Raji (cell line): ENCODE data around the gene PAX7.

ENCODE experiments used
- POLR2A ChIP-seq: IDR thresholded peaks from 2 replicates; pipeline ENCODE4 v1.6.1; 2011; ENCODE audit warnings: low read depth, low read length, control low read depth; ENCODE audit not compliant: insufficient read depth

The PAX7 gene

DNA sequence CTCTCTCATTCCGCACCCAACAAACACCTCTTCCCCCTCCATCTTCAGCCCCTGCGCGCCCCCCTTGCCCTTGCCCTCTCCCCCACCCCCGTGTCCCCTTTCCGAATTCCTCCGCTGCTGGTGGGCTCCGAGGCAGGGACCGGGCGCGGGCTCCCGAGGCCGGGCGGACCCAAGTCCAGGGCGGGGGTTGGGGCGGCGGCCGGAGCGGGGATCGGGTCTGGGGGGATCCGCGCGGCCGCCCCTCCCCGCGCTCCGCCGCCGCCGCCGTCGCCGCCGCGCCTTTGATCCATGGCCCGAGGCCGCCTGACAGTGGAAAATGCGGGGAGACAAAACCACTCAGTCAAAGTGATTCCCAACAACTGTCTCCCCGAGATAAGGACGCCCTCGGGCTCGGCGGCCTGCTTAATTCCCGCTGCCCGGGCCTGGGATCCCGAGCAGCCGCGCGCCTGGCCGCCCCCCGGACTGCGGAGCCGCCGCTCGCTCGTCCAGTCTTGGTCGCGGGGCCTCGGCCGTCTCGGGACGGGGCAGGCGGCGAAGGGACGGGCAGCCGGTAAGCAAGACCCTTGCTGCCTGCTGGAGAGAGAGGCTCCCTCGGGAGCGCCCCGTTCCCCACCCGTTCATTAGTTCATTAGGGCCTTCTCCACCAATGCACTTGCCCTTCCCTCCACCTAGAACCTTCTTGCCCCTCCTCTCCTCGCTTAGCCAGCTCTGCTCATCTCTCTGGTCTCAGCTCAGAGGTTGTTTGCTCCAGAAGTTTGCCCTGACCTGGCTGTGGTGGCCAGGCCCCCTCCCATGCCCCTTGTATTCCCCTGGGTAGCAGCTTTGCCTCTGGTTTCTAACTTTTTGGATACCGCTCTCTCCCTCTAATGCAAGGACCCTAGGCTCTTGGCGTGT, 86.4 kb downstream of the PAX7 start:
- TF ChIP-seq POLR2A: no peak

DNA sequence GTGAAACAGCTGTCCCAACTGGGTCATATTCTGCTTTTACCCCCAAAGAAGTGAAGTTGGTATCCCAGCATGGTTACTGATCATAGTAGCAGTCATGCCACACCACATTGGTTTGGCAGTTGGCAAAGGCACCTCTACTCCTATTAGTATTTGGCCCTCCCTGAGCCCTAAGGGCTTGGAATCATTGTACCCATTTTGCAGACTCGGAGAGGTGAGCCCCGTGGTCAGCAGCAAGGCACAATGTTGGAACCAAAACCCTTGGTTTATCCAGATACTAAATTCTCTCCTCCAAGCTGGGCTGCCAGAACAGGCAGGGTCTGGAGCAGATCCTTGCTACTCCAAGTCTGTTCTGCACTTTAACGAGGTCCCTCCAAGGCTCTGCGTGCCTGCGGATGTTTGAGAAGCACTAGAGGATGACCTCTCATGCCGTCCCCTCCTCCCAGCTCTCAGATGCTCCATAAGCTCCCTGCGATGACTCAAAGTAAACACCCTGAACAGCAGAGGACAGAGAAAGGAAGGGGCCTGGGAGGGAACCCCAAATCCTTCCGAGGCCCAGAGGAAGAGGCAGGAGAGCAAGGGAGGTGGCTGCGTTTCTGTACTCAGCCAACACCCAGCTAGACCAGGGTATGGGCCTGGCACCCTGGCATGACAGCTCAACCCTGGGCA, 89.3 kb downstream of the PAX7 start:
- no peak for TF ChIP-seq POLR2A

DNA sequence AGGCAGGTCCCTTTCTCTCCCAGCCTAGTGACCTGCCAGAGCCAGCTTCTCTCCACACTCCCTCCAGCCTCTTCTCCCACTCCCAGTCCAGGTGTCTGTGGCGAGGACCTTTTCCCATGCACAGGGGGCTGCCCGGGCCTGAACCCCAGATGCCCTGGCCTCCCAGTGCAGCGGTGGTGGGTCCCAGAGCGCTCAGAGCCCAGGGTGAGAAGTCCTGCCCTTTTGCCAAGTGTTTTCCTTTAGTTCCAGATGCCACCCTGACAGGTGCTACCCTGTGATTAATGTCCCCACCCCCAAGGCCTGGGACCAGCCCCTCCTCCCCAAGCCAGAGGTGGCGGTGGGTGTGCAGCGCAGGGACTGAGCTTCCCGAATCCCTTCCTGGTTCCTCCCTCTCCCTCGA, 90.4 kb downstream of the PAX7 start:
- no peak for TF ChIP-seq POLR2A

DNA sequence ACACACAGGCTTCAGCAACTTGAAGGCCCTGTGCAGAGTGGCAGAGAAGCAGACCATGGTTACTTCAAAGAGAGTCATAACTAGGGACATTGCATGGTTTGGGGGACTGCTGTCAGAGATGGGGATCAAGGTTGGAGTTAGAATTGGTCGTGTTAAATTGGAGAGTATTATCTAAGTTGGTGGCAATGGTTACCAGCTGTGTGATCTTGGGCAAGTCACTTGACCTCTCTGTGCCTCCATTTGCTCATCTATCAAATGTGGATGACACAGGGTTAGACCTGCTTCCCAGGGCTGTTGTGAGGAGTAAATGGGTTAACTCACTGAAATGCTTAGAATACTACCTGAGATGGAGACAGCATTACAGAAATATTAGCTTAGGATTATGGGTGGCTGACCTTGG, 91.1 kb downstream of the PAX7 start:
- no peak for TF ChIP-seq POLR2A

DNA sequence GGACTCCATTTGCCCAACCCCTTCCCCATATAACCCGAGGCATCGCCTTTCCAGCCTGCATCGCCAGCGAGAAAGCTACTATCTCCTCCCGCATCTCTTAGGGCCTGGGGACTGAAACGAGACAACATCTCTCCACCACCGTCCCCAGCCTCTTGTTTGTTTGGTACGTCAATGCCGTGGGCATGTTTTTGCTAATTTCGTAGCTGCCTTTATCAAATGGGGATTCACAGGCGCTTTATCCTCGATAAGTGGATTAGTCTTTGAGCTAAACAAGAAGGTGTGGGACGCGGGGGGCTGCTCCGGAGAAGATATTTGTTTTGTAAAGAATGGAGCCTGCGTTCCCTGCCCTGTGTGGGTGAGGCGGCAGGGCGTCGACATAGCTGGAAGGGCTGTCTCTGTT, 91.6 kb downstream of the PAX7 start:
- TF ChIP-seq POLR2A: no peak

DNA sequence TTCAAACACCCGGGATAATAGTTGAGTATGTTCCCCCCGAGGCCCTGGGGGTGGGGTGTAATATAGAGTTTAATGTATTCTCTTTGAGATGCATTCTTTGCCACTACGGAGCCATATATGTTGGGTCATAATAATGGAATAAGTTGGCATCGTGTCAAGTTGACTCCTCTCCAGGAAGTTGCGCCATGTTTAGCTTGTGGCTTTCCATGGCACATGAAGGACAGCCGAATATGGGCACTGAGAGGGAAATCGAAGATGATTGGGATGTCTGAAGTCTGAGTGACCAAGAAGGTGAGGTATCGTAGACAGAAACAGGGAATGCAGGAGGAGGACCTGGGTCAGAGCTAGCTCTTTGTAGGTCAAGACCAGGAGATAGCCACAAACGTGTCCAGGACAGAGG, 92.6 kb downstream of the PAX7 start:
- TF ChIP-seq POLR2A: no peak

DNA sequence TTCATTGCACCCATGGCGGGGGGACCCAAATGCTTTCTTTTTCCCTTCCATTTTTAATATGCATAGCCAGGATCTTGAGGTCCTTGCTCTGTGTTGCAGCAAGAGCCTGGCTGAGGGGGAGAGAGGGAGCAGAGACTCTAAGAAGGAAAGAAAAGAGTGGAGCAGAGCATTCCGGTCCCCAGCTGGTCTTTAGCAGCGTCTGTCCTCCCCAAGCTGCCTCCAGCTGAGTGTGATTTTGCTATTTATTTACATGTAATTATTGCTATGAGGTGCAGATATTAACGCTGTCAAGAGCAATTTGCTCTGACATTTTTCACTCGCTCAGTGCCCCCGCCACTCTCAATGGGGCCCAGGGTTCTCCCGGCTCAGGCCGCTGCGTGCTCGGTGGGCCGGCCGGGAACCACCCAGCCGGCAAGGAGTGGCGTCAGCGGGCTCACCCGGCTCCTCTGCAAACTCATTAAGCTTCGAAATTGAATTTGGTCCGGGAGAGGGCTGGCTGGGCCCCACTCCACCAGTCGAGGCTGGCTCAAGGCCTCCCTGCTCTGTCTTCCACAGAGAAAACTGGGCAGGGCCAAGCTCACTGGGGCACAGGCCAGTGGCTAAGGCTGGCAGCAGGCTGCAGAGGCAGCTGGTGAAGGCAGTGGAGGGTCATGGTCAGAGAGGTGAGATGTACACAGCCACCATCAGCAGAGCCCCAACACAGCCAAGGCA, 93.2 kb downstream of the PAX7 start:
- no peak for TF ChIP-seq POLR2A

DNA sequence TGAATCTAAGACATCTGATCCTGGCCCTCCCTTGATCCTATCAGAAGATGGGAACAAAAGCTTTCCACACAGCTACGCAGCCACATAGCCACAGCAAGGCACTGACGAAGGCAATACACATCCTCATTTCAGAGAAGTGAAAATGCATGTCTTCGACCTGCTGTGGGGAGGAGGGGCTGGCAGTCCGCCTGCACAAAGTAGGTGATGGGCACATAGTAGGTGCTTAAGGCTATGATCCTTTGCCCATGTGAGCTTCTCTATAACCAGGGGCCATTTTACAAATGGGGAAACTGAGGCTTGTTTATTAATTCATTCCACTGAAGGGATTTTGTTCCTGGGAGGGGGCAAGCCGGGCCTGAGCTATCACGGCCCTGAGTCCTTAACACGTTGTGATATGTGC, 94.2 kb downstream of the PAX7 start:
- TF ChIP-seq POLR2A: no peak

DNA sequence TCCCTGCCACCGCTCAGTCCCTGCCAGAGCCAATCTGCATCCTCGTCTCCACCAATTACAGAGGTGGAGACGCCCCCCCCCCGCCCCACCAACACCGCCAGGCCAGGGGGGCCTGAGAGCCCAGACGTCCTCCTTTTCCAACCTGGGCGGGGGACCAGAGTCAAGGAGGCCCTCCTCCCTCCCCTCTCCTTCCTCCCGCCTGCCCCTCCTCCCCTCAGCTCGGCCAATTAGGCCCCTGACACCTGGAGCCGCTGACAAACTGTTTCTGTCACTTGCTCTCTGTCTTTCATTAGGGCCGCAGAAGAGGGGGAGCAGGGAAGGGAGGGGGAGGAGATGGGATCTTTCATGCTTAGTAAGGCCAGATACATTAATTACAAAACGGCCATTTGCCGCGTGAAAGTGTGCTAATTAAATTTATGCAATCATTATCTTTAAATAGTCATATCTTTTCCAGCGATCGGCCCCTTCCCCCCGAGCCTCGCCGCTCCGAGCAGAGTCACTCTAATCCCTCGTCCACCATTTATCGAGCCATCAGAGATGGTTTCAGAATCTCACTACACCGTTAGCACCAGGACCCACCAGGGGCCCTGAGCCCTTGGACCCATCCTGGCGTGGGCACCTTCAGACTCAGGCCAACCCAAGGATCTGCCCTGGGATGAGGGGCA, 94.7 kb downstream of the PAX7 start:
- no peak for TF ChIP-seq POLR2A

DNA sequence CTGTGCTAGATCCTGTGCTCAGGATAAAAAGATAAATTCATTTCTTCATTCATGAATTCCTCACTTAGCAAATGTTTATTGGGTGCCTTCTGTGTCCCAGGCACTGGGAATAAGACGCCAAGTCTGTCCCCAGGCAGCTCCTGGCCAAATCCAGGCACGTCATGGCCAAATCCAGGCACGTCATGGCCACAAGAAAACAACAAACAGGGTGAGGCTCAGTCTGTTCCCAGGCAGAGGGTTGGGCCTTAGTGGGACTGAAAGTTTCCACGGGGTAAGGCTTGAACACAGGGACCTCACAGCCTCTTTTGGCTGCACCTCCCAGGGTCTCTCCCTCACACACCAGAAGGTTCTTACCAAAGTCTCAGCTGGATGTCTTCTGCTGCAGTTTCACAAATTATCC, 95.7 kb downstream of the PAX7 start:
- no peak for TF ChIP-seq POLR2A

DNA sequence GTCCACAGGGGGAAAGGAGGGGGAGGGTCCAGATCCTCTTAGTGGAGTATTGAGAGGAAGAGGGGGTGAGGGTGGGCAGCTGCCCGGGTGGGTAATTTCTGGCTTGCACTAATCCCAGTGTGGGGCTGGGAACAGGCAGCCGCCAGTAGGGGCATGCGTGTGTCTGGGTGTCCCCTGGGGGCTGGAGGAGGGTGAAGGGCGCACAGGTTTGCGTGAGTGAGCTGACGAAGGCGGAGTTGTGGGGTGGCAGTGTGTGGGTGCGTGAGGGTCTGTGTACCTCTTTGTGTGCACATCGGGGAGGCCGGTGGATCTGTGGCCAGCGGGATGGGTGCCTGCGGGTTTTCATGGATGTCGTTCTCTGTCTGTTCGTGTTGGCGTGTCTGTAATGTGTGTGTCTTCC, 97.3 kb downstream of the PAX7 start:
- no peak for TF ChIP-seq POLR2A

DNA sequence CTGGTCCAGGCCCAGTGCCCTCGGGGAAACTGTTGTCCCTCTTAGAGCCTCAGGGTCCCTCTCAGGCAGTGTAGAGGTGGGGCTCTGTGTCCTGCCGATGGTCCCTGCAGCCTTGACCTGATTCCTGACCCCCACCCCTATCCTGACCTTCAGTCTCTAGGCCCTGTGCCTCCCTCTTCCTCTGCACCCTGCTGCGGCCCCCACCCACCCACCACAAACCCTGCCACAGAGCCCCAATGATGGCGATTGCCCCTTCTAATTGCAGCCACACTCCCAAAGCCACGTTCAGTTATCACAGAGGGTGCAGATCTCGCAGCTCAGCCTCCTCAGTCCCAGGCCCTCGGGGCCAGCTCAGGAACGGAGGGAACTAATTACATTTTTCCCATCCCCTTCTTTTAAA, 99.7 kb downstream of the PAX7 start:
- no peak for TF ChIP-seq POLR2A

DNA sequence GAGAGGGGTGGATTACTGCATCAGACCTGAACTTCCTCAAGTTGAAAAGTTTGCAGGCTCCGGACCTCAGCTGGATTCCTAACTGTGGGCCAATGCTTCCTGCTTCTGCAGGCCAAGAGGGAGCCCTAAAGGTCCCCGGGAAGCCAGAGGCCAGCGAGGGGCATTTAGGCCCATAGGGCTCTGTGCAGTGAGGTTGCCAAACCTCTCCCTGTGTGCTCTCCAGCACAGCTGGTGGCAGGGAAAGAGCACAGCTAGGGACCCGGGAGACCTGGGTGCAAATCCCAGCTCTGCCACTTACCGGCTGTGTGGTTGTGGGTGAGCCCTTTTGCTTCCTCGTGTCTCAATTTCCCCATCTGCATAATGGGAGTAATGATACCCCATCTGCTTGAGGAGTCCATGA, 100.5 kb downstream of the PAX7 start:
- no peak for TF ChIP-seq POLR2A

DNA sequence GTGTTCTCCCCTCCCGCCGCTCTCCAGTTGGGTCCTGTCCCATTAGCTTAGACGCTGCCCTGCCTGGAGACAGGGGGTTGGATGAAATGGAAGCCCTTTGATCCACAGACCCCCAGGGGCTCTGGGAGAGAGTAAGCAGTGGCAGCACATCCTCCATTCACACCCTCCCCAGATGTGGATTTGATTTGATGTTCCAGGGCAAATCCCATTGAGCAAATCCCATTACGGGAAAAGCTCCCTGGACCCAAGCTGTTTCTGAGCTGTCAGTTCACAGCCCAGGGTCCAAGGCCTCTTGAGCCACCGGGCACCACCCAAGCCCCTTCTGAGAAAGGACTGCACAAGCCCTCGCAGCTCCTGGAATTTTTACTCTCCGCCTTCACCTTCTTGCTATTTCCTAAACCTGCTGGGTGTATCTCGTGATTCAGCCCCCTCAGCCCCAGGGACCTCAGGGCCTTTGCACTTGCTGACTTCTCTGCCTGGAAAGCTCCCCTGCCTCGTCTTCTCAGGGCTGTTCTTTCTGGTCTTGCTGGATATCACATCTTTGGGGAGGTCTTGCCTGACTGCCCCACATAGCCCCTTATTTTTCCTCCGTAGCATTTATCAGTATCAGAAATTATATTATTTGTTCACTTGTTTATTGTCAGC, 101.1 kb downstream of the PAX7 start:
- no peak for TF ChIP-seq POLR2A

DNA sequence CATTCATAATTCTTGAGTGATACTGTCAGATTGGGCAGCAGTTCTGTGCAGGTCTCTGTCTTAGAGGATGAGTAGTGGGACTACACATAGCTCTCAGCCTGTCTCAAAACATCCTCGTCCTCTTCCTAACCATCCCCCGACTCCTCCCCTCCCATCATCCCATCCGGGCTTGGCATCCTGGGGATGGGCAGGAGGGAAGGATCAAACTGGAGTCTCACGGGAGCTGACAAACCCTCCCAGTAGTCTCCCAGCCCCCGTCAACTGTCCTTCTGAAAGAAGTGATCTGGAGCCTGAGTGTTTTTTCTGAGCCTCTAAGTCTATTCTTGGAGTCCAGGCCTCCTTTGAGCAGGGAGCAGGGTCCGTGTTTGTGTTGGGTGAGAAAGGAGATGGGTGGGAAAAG, 102.0 kb downstream of the PAX7 start:
- TF ChIP-seq POLR2A: no peak
